NB4 (cell line): ENCODE measurements around the gene AKT3.

Experiments
- CTCF ChIP-seq: IDR thresholded peaks from one replicate; pipeline ENCODE4 v1.5.1; 2012; ENCODE audit warnings: low read depth, low read length
- MAX ChIP-seq: IDR thresholded peaks from 2 replicates; pipeline ENCODE4 v1.6.1; 2011; ENCODE audit warnings: low read depth, low read length
- MYC ChIP-seq: IDR thresholded peaks from 2 replicates; pipeline ENCODE4 v1.6.1; 2011; ENCODE audit warnings: low read depth, low read length
- POLR2A ChIP-seq: IDR thresholded peaks from 2 replicates; pipeline ENCODE4 v1.6.1; 2011; ENCODE audit warnings: mild to moderate bottlenecking; ENCODE audit not compliant: insufficient read length; ENCODE audit errors: extremely low read depth

DNA sequence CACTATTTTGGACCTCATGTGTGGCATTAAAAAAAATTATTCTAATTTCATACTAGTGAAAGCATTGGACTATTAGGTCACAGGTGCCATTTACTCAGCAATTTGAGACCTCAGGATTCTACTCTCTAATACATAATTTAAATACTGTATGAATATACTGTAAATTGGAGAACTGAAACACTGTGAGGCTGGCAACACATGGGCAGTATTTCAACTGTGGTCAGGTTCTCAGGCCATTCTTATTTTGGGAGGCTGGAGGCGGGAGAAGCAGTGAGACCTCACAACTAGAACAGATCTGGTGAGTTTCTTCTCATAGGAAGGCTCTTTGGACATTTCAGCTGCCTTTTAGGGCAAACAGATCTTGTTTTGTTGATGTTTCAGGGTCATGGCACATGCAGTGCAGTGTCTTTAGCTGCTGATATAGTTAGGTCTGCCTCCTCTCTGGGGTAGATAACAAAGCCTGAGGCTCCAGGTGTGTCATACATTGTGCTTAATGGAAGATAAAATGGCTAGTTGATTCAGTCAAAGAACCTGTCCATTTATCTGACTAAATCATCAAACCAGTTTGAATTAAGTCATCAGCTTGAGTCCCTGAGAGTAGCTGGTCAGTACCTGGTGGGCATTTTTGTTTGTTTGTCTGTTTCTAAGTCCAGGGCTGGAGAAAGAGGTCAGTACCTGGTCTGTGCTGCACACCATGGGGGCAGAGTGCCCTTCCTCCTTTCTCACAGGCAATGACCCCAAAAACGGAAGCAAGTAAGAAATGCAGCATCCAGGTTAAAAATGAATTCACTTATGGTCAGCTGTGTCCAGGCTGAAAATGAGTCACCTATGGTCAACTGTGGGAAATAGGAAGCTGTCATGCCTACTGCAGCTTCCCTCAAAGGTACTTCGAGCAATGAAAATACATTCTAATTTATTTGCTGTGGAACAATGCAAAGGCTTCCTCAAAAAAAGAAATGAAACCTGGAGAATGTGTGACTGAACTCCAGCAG is 378.0 kb downstream of the AKT3 start:
- no peak for TF ChIP-seq CTCF
- TF ChIP-seq MAX, result no peak
- TF ChIP-seq POLR2A, result no peak
- no peak for TF ChIP-seq MYC
